ENCODE measurements around the gene PDSS2.
"Not testable (repeated sequence)": the region's sequence is repeated elsewhere in the genome, so short reads cannot be mapped to it uniquely, and the experiment has no call there.

PDSS2 gene

GRCh38 chr6:107135048-107135680 lies 324.2 kb downstream of the PDSS2 start:
- not testable (repeated sequence) for H2BK120ac ChIP-seq (ENCODE audit: low read depth, low read length); H3K27me3 ChIP-seq (ENCODE audit: control insufficient read depth in 1 of 2, insufficient read depth in 1 of 2, low read length in 2 of 2); H3K36me3 ChIP-seq (ENCODE audit: control insufficient read depth in 1 of 2, insufficient read depth in 2 of 2, low read depth in 1 of 2, low read length in 2 of 2); H2AFZ ChIP-seq (ENCODE audit: low read depth, low read length); H2BK12ac ChIP-seq (ENCODE audit: low read length in 2 of 2); H3K4me2 ChIP-seq (ENCODE audit: low read length, poor library complexity, severe bottlenecking); H3K4ac ChIP-seq (ENCODE audit: low read depth in 1 of 2, low read length in 2 of 2); H3K9me3 ChIP-seq (ENCODE audit: control insufficient read depth, low read length); H3K9ac ChIP-seq (ENCODE audit: low read length); H3K4me3 ChIP-seq (ENCODE audit: insufficient read depth in 1 of 2, low read depth in 1 of 2, low read length in 2 of 2); DNase-seq; H3K18ac ChIP-seq (ENCODE audit: low read depth in 1 of 2, low read length in 2 of 2); H3K79me1 ChIP-seq (replicated peaks; ENCODE audit: low read length, poor library complexity, severe bottlenecking); H3K27ac ChIP-seq (ENCODE audit: low read length, poor library complexity, severe bottlenecking); H2AK5ac ChIP-seq (ENCODE audit: low read length, severe bottlenecking); H4K8ac ChIP-seq (ENCODE audit: low read length); H3K23ac ChIP-seq (ENCODE audit: low read length in 2 of 2); H2BK15ac ChIP-seq (ENCODE audit: low read depth, poor library complexity, severe bottlenecking); H4K91ac ChIP-seq (ENCODE audit: low read length); H3K4me1 ChIP-seq (ENCODE audit: control insufficient read depth, insufficient read depth, low read depth, low read length); H3K14ac ChIP-seq (ENCODE audit: low read length in 2 of 2); H2BK5ac ChIP-seq (ENCODE audit: low read depth, low read length, poor library complexity, severe bottlenecking)
- 96% methylated on average over 11 of the region's 14 CpGs for WGBS

- Histone ChIP-seq H2BK12ac (ENCODE audit: low read length in 2 of 2) (no peak overlapping the region), H3K79me1 (replicated peaks; ENCODE audit: low read length, poor library complexity, severe bottlenecking) (no peaks in the 10 kb centered on the region), H3K4ac (ENCODE audit: low read depth in 1 of 2, low read length in 2 of 2) (no peak overlapping the region), H3K9ac (ENCODE audit: low read length) (no peak overlapping the region), H3K14ac (ENCODE audit: low read length in 2 of 2) (no peak overlapping the region), H3K23ac (ENCODE audit: low read length in 2 of 2) (no peak overlapping the region), H3K36me3 (ENCODE audit: control insufficient read depth in 1 of 2, insufficient read depth in 2 of 2, low read depth in 1 of 2, low read length in 2 of 2) (no peaks in the 10 kb centered on the region), H3K27me3 (ENCODE audit: control insufficient read depth in 1 of 2, insufficient read depth in 1 of 2, low read length in 2 of 2) (no peaks in the 10 kb centered on the region), H2AFZ (ENCODE audit: low read depth, low read length) (no peak overlapping the region), H2AK5ac (ENCODE audit: low read length, severe bottlenecking) (no peak overlapping the region), H3K9me3 (ENCODE audit: control insufficient read depth, low read length) (no peaks in the 10 kb centered on the region), H2BK15ac (ENCODE audit: low read depth, poor library complexity, severe bottlenecking) (no peak overlapping the region), H3K4me3 (ENCODE audit: insufficient read depth in 1 of 2, low read depth in 1 of 2, low read length in 2 of 2) (no peak overlapping the region), H3K4me2 (ENCODE audit: low read length, poor library complexity, severe bottlenecking) (no peak overlapping the region), H4K8ac (ENCODE audit: low read length) (no peak overlapping the region), H3K27ac (ENCODE audit: low read length, poor library complexity, severe bottlenecking) (no peak overlapping the region), H3K4me1 (ENCODE audit: control insufficient read depth, insufficient read depth, low read depth, low read length) (no peaks in the 10 kb centered on the region), H2BK5ac (ENCODE audit: low read depth, low read length, poor library complexity, severe bottlenecking) (no peak overlapping the region), H2BK120ac (ENCODE audit: low read depth, low read length) (no peak overlapping the region), H4K91ac (ENCODE audit: low read length) (no peak overlapping the region), H3K18ac (ENCODE audit: low read depth in 1 of 2, low read length in 2 of 2) (no peak overlapping the region)
- peak; percentile 33 for DNase-seq
- WGBS, result 76% methylated on average over 7 of the region's 8 CpGs
Measured at GRCh38 chr6:107132330-107132954, 326.9 kb downstream of the PDSS2 start.

DNA sequence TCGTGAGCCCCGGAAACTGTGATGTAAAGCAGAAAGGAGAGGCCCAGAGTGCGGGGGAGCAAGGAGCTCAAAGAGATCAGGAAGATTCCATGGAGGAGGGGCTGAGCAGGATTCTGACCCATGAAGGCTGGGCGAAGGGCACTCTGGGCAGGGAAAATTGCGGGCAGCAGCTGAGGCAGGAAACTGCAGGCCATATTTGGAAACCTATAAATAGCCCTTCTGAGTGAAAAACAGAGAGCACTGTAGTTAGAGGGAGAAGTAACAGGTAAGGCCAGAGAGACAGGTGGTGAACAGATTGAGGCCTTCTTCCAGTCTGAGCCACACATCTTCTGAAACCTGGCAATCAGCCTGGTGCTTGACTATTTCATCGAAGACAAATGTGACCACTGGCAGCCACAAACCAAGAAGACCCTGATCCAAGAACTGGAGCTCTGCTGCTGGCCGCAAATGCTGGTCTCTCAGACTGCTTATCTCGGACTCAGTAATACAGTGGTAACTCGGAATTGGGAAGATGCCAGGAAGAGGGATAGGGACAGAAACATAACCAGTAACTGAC lies 329.9 kb downstream of the PDSS2 start:
- no peak for DNase-seq
- Histone ChIP-seq H3K23ac (ENCODE audit: low read length in 2 of 2) (no peak overlapping the region), H3K9ac (ENCODE audit: low read length) (no peak overlapping the region), H3K27ac (ENCODE audit: low read length, poor library complexity, severe bottlenecking) (no peak overlapping the region), H4K8ac (ENCODE audit: low read length) (no peak overlapping the region), H2AK5ac (ENCODE audit: low read length, severe bottlenecking) (no peak overlapping the region), H3K14ac (ENCODE audit: low read length in 2 of 2) (no peak overlapping the region), H3K79me1 (replicated peaks; ENCODE audit: low read length, poor library complexity, severe bottlenecking) (no peaks in the 10 kb centered on the region), H3K36me3 (ENCODE audit: control insufficient read depth in 1 of 2, insufficient read depth in 2 of 2, low read depth in 1 of 2, low read length in 2 of 2) (no peaks in the 10 kb centered on the region), H3K4me3 (ENCODE audit: insufficient read depth in 1 of 2, low read depth in 1 of 2, low read length in 2 of 2) (no peak overlapping the region), H3K4ac (ENCODE audit: low read depth in 1 of 2, low read length in 2 of 2) (no peak overlapping the region), H2BK15ac (ENCODE audit: low read depth, poor library complexity, severe bottlenecking) (no peak overlapping the region), H2BK5ac (ENCODE audit: low read depth, low read length, poor library complexity, severe bottlenecking) (no peak overlapping the region), H2BK120ac (ENCODE audit: low read depth, low read length) (no peak overlapping the region), H3K18ac (ENCODE audit: low read depth in 1 of 2, low read length in 2 of 2) (no peak overlapping the region), H3K9me3 (ENCODE audit: control insufficient read depth, low read length) (no peaks in the 10 kb centered on the region), H2BK12ac (ENCODE audit: low read length in 2 of 2) (no peak overlapping the region), H3K27me3 (ENCODE audit: control insufficient read depth in 1 of 2, insufficient read depth in 1 of 2, low read length in 2 of 2) (peaks cover 0 to 4% of the 10 kb centered on the region in 2 experiments), H2AFZ (ENCODE audit: low read depth, low read length) (no peak overlapping the region), H3K4me2 (ENCODE audit: low read length, poor library complexity, severe bottlenecking) (no peak overlapping the region), H4K91ac (ENCODE audit: low read length) (no peak overlapping the region), H3K4me1 (ENCODE audit: control insufficient read depth, insufficient read depth, low read depth, low read length) (no peaks in the 10 kb centered on the region)
- WGBS, result 92% methylated on average over 9 of the region's 9 CpGs

GRCh38 chr6:107128577-107128976 lies 330.8 kb downstream of the PDSS2 start:
- Histone ChIP-seq H3K23ac (ENCODE audit: low read length in 2 of 2) (no peak overlapping the region), H2BK5ac (ENCODE audit: low read depth, low read length, poor library complexity, severe bottlenecking) (no peak overlapping the region), H4K8ac (ENCODE audit: low read length) (no peak overlapping the region), H2AK5ac (ENCODE audit: low read length, severe bottlenecking) (no peak overlapping the region), H2BK12ac (ENCODE audit: low read length in 2 of 2) (no peak overlapping the region), H3K79me1 (replicated peaks; ENCODE audit: low read length, poor library complexity, severe bottlenecking) (no peaks in the 10 kb centered on the region), H2AFZ (ENCODE audit: low read depth, low read length) (no peak overlapping the region), H3K4me1 (ENCODE audit: control insufficient read depth, insufficient read depth, low read depth, low read length) (no peaks in the 10 kb centered on the region), H3K18ac (ENCODE audit: low read depth in 1 of 2, low read length in 2 of 2) (no peak overlapping the region), H3K4me2 (ENCODE audit: low read length, poor library complexity, severe bottlenecking) (no peak overlapping the region), H2BK15ac (ENCODE audit: low read depth, poor library complexity, severe bottlenecking) (no peak overlapping the region), H3K4me3 (ENCODE audit: insufficient read depth in 1 of 2, low read depth in 1 of 2, low read length in 2 of 2) (no peak overlapping the region), H3K9ac (ENCODE audit: low read length) (no peak overlapping the region), H3K9me3 (ENCODE audit: control insufficient read depth, low read length) (no peaks in the 10 kb centered on the region), H3K4ac (ENCODE audit: low read depth in 1 of 2, low read length in 2 of 2) (no peak overlapping the region), H2BK120ac (ENCODE audit: low read depth, low read length) (no peak overlapping the region), H3K27ac (ENCODE audit: low read length, poor library complexity, severe bottlenecking) (no peak overlapping the region), H4K91ac (ENCODE audit: low read length) (no peak overlapping the region), H3K36me3 (ENCODE audit: control insufficient read depth in 1 of 2, insufficient read depth in 2 of 2, low read depth in 1 of 2, low read length in 2 of 2) (no peaks in the 10 kb centered on the region), H3K14ac (ENCODE audit: low read length in 2 of 2) (no peak overlapping the region), H3K27me3 (ENCODE audit: control insufficient read depth in 1 of 2, insufficient read depth in 1 of 2, low read length in 2 of 2) (peaks cover 0 to 4% of the 10 kb centered on the region in 2 experiments)
- 92% methylated on average over 1 of the region's 2 CpGs for WGBS
- no peak for DNase-seq
